ENCODE measurements around the gene KIRREL3.

The KIRREL3 gene

DNA sequence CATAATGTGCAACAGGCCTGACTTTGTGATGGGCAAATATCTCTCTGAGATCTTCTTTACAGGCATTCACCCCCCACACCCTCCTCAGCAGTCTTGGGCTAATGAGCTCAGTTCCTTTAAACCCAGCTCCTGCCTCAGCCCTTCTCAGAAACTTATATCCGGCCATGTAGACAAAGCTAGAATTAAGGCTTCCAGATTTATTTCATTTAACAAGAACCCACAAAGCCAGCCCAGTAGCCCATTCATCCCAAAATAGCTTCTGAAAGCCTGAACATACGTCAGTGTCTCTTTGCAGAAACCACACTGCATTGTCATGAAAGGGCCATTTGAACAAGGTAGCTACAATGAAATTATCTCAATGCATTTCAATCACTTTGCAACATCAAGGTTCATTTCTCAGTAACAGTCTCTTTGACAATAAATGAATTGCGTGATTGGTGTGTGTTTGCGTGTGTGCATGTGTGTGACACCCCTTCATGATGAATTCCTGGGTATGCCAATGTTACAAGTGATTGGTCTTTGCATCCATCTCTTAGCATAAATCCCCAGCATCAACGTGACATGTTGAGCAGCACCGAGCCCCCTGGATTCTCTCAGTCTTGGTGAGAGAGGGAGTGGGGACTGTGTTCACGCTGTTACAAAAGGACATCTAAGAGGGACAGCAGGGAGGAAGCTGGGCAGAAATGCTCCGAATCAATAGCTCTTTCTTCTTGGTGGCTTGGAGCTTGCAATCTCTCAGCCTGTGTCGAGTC, 299.6 kb downstream of the KIRREL3 start:
- DNase-seq, result no peak

DNA sequence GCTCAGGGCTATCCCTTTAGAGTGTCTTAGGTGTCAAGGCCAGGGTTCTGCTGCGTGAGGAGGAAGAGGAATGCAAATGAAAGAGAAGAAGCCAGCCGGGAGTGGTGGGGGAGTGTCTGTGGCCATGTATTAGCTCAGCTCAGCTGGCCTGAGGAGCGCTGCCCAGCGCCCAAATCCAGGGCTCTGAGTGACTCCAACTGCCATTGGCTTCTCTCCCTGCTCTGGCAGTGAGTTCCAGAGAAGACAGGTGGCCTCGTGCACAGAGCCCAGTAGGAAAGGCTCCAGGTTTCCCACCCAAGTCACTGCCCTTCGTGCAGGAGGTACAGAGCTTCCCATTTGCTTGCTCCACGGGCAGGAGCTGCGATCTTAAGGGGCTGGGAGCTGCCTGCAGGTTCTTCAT, 302.0 kb downstream of the KIRREL3 start:
- no peak for DNase-seq

DNA sequence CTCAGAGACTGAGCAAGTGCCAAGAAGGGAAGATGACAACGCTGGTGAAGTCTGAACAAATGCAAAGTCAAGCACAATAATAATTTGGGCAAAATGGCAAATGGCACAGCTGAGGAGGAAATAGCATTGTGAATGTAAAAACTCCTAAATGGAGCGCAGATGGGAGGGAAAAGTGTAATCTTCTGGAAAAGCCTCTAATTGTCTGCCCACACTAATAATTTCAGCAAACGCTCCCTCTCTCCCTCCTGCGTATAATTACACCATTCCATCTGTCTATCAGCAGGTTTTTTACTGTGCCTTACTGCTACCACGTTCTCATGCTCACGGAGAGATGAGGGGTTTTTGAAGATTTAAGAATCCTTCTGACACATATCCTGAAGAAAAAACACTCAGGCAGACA, 302.6 kb downstream of the KIRREL3 start:
- no peak for DNase-seq

DNA sequence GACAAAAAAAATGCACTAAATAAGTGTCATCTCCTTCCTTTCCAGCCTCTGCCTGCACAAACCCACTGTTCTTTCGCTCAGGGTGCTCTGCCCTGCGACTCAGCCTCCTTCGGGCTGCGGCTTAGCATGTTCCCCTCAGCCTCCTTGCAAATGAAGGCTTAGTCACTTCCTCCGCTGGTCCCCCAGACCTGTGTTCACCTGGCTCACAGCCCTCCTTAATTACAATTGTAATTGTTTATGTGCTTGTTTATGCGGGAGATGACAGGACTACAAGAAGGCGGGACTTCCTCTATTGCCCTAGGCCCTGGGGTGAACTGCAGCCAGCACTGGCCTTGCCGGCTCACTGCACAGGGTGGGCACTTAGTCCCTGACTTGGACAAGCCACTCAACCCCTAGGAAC, 303.6 kb downstream of the KIRREL3 start:
- DNase-seq, result no peak

DNA sequence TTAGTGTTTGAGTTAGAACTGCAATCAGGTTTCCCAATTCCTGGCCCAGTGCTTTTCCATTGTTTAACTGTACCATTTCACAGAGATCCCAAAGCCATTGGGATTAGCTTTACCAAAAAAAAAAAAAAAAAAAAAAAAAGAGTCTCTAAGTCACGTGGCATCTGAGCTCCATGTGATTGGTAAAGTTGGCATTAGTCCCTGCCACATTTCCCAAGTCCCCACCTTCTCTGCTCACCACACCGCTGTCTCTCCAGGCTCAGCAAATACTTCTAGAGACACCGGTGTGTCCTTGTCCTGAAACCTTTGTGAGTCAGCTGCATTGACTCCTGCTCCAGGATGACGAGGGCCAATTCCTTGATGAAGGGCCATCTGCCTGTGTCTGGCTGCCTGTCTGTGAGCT, 305.3 kb downstream of the KIRREL3 start:
- DNase-seq, result no peak

DNA sequence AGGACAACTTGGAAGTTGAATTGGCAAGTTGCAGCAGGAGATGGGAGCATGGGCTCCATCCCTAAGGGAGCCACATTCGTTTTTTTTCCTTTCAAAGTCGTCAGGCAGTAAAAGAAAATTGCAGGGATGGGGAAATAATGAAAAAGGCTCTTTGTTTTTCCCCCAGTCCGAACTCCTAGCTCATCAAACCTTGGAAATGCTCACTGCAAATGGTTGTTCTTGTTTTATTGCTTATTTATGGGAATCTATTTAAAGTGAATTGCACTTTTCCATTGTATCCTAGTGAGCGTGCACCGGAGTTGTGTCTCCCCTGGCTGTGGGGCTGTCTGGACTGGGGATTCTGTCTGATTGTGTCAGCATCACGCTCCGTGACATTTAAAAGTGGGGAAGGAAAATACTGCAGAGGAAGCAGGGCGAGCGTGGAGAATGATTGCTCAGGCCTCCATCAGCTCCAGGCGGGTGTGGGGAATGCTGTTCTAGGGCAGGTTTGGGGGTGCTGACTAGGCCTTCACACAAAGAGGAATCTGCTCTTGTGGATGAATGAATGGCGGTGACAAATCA, 306.4 kb downstream of the KIRREL3 start:
- DNase-seq, result no peak

DNA sequence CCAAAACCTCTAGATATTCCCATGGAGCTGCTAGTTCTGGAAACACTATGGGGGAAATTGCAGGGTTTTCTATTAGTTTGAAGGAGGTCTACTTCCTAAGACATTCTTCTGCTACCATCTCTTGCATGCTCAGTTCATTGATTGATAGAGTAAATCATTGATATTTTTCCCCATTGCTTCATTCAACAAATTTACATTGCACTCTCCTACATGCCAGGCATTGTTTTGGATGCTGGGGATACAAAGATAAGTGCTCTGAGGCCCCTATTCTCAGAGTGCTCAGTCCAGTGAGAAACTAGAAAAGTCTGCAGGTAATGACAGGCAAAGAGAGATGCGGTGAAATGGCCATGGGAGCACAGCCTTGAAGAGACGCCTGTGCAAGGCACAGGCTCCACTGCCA, 313.1 kb downstream of the KIRREL3 start:
- DNase-seq, result no peak

DNA sequence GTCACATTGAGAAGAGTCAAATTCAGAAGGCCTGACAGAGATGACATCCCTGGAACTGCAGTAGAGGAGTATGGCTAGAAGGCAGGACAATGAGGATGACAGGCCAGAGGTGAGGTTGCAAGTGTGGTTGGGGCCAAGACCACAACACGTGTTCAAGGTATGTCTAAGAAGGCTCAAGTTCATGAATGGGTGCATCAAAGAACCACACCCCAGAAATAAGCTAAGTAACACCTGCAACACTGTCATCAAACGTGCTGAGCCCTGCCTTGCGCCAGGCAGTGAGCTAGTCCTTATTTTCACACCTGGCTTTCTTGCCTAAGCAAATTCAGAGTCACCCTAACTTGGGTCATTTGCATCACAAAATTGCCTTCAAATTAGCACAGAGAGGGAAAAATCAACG, 313.6 kb downstream of the KIRREL3 start:
- DNase-seq, result no peak

DNA sequence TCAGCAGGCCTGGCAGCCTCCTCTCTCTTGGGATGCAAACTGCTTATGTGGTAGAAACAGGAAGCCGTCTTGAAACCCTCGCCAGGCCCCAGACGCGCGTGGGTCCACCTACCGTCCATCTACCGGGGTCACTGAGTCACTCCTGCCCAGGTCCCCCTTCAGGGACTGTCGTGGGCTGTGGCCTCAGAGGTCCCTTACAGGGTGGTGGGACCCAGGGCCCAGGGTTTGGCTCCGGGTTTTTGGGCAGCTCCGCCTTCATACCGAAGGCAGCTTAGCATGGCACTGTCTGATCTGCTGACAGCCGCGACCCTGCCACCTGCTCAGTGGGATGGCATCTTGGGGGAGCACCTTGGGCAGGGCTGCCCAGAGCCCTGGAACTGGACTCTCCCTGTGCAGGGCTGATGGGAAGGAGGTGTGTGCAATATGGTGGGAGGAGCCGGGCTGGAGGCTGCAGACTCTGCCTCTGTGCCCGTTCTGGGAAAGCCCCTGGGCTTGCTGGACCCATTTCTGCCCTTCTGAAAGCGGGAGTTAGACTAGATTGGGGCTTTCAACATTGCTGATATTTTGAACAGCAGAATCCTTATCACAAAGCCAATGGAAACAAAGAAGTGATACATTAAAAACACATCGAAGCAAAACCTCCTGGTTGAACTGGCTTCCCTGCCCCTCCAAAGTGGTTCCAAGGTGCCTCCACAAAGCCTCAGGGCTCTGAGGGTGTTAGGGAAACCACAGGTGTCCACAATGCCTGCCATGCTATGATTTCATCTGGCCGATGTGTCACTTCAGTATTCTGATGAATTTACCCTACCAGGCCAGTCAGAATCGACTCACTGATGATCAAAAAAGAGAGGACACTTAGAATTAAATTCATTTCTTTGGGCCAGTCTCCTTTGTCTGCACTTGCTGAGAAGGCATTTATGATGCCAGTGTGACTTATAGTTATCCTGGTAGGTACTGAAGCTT, 316.5 kb downstream of the KIRREL3 start:
- no peak for DNase-seq

DNA sequence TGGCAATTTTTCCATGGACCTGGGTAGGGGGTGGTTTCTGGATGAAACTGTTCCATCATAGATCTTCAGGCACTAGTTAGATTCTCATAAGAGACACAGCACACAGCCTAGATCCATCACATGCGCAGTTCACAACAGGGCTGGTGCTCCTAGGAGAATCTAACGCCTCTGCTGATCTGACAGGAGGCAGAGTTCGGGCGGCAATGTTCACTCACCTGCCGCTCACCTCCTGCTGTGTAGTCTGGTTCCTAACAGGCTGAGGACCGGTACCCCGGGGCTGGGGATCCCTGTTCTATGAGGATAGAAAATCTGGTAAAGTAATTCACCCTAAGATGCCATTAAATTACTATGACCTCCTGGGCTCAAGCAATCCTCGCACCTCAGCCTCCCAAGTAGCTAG, 318.0 kb downstream of the KIRREL3 start:
- DNase-seq, result no peak

DNA sequence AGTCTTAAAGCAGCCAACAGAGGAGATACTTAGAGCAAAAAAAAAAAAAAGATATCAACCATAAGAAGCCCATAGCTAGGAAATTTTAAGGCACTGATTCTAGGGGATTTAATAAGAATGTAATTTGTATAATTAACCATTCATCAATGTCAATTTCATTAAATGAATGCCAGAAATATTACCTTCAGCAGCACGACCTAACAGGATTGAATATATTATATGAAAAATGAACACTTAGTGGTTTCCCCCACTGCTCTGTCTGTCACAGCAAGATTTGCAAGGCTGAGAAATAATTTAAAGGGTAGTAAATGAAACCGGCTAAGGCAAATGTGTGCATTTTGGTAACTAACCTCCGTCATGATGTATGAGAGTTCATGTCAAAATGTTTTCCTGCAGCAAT, 319.9 kb downstream of the KIRREL3 start:
- DNase-seq, result no peak

DNA sequence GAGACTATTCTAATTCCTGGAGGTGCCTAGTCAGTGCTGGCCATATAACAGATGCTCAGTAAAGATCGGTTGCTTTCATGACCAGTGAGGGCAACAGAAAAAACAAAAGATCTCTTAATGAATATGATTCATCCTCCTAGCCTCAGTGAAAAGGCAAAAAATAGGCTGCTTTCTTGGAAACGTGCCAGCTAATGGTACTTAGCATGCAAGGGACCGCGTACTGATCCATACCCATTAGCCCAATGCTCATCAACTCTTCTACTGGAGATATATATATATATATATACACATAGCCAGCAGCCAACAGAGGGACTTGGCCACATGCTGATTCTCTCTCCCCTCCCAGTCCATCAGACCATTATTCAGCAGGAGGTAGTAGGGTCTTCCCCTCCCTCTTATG, 320.4 kb downstream of the KIRREL3 start:
- DNase-seq, result no peak

DNA sequence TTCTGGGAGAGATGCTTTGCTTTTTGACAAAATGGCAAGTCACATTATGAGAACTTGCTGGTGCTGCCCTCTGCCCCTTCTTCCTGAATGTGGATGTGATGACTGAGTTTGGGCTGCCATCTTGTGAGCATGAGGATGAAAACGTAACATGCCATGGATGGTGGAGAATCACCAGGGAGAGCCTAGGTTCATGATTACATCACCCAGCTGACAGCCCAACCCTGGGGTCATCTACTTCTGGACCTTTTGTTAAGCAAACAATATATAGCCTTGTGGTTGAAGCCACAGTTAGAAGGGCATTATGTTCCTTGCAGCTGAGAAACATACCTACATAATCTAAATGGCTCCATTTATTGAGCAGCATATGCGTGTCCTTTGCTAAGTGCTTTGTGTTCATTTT, 321.5 kb downstream of the KIRREL3 start:
- no peak for DNase-seq

DNA sequence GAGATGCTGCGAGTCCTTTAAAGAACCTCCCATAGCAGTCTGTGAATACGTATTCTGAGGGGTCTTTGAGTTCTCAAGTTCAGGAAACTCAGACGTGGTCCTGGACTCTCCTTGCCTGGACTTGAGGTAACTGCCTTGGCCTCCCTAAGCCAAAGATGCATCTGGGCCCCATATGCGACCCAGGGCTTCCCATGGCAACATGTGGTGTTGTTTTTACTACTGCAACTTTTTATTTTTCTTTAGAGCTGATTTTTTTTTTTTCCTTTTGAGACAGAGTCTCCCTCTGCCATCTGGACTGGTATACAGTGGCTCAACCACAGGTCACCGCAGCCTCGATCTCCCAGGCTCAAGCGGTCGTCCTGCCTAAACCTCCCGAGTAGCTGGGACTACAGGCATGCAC, 324.0 kb downstream of the KIRREL3 start:
- DNase-seq, result no peak

DNA sequence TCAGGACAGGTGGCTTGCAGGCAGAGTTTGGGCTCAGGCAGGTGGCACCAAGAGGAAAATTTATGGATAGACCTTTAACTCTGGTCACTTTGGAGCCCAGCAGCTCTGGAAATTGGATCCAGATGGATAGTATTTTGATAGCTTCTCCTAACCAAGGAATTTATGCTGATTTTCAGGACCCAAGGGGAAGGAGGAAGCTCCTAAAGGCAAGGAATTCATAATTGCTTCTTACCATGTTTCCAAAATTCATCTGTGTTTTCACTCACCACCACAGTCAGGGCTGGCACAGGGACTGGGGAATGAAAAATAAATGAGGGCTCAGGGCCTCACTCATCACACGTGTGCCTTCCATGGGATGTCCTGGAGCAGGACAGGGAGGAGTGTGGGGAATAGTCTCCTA, 327.3 kb downstream of the KIRREL3 start:
- DNase-seq, result no peak

DNA sequence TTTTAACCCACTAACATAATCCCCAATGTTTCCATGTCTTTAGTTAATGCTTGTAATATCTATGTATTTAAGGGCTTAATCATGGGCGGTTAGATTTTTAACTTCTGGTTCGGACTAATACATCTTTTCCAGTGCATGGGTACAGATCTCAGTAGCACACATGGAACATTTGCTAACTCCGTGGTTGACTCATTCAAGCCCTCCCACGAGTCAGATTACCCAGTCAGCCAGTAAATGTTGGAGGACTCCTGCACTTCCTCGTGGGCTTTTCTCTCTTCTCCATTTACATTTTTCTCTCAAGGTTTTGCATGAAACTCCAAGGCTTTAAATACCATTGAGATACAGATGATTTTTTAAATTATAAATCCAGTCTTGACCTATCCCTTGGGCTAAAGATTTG, 331.2 kb downstream of the KIRREL3 start:
- DNase-seq, result no peak

DNA sequence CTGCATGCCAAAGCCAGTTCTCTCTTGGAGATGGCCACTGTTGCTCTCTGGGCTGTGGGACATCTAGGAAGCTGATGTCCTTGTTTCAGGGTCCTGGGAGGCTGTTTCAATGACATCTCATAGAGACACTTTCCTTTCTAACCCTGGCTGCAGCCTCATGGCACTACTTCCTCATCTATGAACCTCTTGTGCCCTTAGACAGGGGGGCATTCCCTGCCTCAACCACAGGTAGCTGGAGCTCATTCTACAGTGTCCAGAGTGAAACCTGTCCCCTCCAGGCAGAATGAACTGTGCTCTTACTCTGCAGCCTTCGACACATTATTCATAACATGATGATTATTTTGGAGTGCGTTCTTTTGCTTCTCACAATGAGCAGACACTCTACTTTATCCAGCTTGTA, 335.9 kb downstream of the KIRREL3 start:
- DNase-seq, result no peak

DNA sequence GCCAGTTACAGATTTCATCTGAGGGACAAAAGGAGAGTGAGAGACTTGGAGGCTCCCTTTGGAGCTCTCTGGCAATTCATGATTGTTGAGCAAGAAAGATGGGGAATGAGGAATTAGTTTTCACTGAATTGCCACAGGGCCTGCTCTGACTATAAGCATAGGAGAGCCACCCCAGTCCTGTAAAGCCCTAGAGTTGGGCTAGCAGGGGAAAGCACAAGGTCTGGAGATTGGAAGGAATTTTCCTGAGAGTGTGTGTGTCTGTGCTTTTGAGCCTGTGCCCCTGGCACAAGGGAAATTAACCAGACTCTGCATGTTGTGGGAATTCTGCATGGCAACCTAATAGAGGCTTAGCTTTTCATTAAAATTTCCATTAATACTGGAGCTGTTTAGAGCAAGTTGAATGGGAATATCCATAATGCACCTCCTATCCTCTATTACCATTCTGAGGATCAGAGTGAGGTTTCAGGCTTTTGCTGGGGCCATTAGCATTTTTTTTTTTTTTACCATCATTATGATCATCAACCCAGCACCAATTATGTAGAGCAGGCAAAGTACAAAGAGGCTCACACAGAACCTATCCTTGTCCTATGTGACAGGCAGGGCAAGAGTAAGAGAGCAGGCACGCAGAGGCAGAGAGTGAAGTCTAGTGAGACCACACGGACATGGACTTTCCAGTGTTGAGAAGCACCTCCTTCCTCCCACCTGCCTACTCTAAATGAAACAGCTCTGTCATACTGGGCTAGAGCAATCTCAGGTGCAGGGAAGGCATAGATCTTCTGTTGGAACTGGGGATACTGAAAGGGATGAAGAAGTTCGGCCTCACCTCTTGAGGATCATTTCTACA, 336.6 kb downstream of the KIRREL3 start:
- no peak for DNase-seq

DNA sequence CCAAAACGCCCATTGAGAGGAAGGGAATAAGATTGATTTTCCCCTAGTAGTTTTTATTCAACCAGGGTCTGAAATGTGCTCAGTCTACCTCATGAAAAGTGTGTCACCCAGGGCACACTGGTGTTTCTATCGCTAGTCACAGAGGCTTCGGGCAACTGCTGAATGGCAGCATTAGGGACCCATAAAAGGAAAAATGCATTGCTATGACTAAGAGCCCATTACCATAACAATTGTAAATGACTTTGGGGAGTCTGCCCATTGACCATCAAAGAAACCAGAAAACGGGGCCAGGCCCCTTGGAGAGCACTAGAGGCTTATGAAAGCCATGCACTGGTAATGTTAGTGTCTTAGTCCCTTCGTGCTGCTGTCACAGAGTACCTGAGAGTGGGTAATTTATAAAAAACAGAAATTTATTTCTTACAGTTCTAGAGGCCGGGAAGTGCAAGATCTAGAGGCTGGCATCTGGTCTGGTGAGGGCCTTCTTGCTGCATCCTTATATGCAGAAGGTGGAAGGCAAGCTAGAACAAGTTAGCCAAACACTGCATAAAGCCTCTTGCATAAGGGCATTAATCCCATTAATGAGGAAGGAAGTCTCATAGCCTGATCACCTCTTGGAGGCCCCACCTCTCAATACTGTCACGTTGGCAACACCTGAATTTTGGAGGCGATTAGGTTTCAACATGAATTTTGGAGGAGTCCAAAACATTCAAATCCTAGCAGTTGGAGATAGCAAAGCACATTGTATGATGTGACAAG, 338.4 kb downstream of the KIRREL3 start:
- no peak for DNase-seq

DNA sequence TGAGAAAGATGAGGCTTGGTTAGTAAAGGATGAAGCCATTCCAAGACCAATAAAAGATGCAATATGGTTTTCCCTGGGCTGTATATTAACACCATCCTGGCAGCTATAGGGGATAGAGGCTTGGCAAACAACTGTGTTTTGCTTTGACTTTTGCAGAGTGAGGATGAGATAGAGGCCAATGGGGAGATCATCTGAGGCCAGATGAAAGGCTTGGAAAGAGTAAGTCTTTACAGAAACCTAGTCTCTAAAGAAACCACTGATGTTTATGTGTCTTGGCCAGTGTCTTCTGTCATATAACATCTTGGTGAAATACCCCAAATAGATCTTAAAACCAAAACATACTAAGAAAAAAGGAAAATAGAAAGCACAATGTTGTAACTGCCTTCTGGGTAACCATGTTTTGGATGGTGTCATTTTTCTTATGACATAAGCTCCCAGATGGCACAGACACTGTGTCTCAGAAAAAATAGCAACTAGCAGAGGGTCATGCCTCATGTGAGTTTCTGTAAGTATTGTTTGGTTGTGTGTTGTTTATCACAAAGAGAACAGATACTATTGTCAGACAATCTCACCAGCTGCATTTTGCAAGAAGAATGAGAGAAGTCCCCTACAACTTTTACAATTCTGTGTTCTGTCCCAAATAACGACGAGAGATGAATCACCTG, 339.7 kb downstream of the KIRREL3 start:
- DNase-seq, result no peak

DNA sequence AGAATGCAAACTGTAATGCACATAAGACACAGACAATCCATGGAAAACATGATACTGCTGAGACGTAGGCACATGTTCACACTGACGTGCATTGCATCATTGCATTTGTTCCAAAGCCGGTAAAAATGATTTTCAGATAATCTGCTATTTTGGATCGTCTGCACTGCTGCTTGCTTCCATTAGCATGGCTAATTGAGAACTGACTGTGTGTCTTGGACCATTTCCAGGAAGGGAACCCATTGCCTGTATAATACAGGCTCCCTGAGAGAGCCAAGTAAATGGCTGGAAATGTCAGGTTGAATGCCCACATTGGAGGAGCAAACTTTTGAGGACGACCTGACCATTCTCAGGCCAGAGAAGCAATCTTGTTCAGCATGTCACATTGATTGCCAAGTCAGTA, 340.2 kb downstream of the KIRREL3 start:
- DNase-seq, result no peak

Data from stimulated activated naive CD4-positive, alpha-beta T cell (primary cell).